Stimulated activated CD8-positive, alpha-beta memory T cell treated with anti-CD3 and anti-CD28 coated beads, Interleukin-15, amount 100 ng/mL, for 4 hours (primary cell): ENCODE measurements around the gene DSCAML1.

Experiments
- DNase-seq, 2 donors: peaks; one replicate each; pipeline ENCODE4 v3.0.0-alpha.2; 2020; ENCODE audit warnings: low read depth in 2 of 2

Gene DSCAML1

GRCh38 chr11:117425679-117426296 is 371.2 kb downstream of the DSCAML1 start:
- DNase-seq = no peak

GRCh38 chr11:117424781-117425180 is 372.2 kb downstream of the DSCAML1 start:
- no peak for DNase-seq

- no peak for DNase-seq
Observed at GRCh38 chr11:117423046-117423575, 373.9 kb downstream of the DSCAML1 start.

GRCh38 chr11:117421476-117421875 is 375.5 kb downstream of the DSCAML1 start:
- DNase-seq = no peak

- no peak for DNase-seq
Observed at GRCh38 chr11:117421041-117421440, 376.0 kb downstream of the DSCAML1 start.

- no peak for DNase-seq
Observed at GRCh38 chr11:117420598-117420997, 376.4 kb downstream of the DSCAML1 start.

- no peak for DNase-seq
Observed at GRCh38 chr11:117420143-117420485, 376.9 kb downstream of the DSCAML1 start.

GRCh38 chr11:117419482-117420142 is 377.4 kb downstream of the DSCAML1 start:
- DNase-seq = no peak

GRCh38 chr11:117418737-117419481 is 378.1 kb downstream of the DSCAML1 start:
- DNase-seq = no peak

GRCh38 chr11:117417856-117418255 is 379.2 kb downstream of the DSCAML1 start:
- no peak for DNase-seq

- no peak for DNase-seq
Observed at GRCh38 chr11:117417342-117417741, 379.7 kb downstream of the DSCAML1 start.

GRCh38 chr11:117415358-117415896 is 381.6 kb downstream of the DSCAML1 start:
- no peak for DNase-seq

GRCh38 chr11:117414724-117415123 is 382.3 kb downstream of the DSCAML1 start:
- no peak for DNase-seq

GRCh38 chr11:117413616-117414015 is 383.4 kb downstream of the DSCAML1 start:
- DNase-seq = no peak

GRCh38 chr11:117412653-117413275 is 384.3 kb downstream of the DSCAML1 start:
- no peak for DNase-seq

GRCh38 chr11:117412176-117412575 is 384.8 kb downstream of the DSCAML1 start:
- DNase-seq = no peak

GRCh38 chr11:117411736-117412135 is 385.3 kb downstream of the DSCAML1 start:
- DNase-seq = no peak

GRCh38 chr11:117410861-117411710 is 385.9 kb downstream of the DSCAML1 start:
- DNase-seq = no peak

- DNase-seq = no peak
Observed at GRCh38 chr11:117410238-117410637, 386.8 kb downstream of the DSCAML1 start.

- no peak for DNase-seq
Observed at GRCh38 chr11:117409511-117409910, 387.5 kb downstream of the DSCAML1 start.

- no peak for DNase-seq
Observed at GRCh38 chr11:117408356-117408755, 388.7 kb downstream of the DSCAML1 start.
